Right lobe of liver (tissue), 6 donors: ENCODE measurements around the gene SLC39A2. TPM values are rescaled to one million over a fixed set of nuclear protein-coding genes. Genes with fewer than 3 reads are reported as not detected.

Experiments
- ATAC-seq, 4 donors: fragments of 200-7000 bp; cut with Tn5 transposase; one replicate each; pipeline ENCODE4 v1.9.1; 2020; ENCODE audit warnings: mild to moderate bottlenecking in 4 of 4, moderate library complexity in 4 of 4
- DNase-seq, 3 donors: peaks; one replicate each; pipeline ENCODE4 v3.0.0-alpha.2; 2020
- H3K27ac ChIP-seq, 3 donors: fragments of 200-600 bp; one replicate each; pipeline ENCODE4 v1.8.0; 2022
- H3K27me3 ChIP-seq, 2 donors: fragments of 200-600 bp; one replicate each; pipeline ENCODE4 v1.8.0; 2022
- H3K36me3 ChIP-seq, 4 donors: fragments of 200-600 bp; sonication (generic) in 1 of 4; one replicate each; pipeline versions ENCODE4 v1.5.1 to v1.8.0; 2017 to 2022; ENCODE audit warnings: control low read depth in 1 of 4
- H3K4me1 ChIP-seq, 4 donors: fragments of 200-600 bp; sonication (generic) in 1 of 4; one replicate each; pipeline versions ENCODE4 v1.5.1 to v1.8.0; 2017 to 2022; ENCODE audit warnings: control low read depth in 1 of 4
- H3K4me3 ChIP-seq, 3 donors: fragments of 200-600 bp; one replicate each; pipeline ENCODE4 v1.8.0; 2022
- H3K9me3 ChIP-seq, 4 donors: fragments of 200-600 bp; sonication (generic) in 1 of 4; one replicate each; pipeline versions ENCODE4 v1.5.1 to v1.8.0; 2017 to 2022; ENCODE audit warnings: control low read depth in 1 of 4
- POLR2A ChIP-seq: fragments of 450-650 bp; IDR thresholded peaks from one replicate; pipeline ENCODE4 v1.6.1; 2017; ENCODE audit warnings: antibody characterized with exemption, mild to moderate bottlenecking
- WGBS: methylation state at CpG from one replicate; pipeline ENCODE4 v1.1.6; 2018; ENCODE audit warnings: low coverage, low lambda C conversion rate; ENCODE audit not compliant: insufficient coverage; ENCODE audit errors: missing lambda C conversion rate; 5-methylcytosine and 5-hydroxymethylcytosine counted together
- intact Hi-C, 2 donors: fragments of 100-400 bp; cut with DNase I; formaldehyde crosslinking; loops; one replicate each; pipeline versions ENCODE4 v1.11.2 to v1.14.1; 2022
- total RNA-seq, 6 experiments: library from RNA; depleted of rRNA in 2 of 6; stranded (reverse); fragments of >200 nt in 2 of 6; fragmentation: NEBNext Ultra II Directional in 3 of 6; extraction: Animal tissue kit (Norgen Biotek cat#: 25700) in 3 of 6; gene quantifications; one replicate each; pipeline versions ENCODE4 v1.1.0 to v1.2.4, GENCODE V29; 2016 to 2023
- TF ChIP-seq, protein P1 (sequence below), 4 donors: fragments of 200-600 bp in 3 of 4; fragments of 450-650 bp in 1 of 4; IDR thresholded peaks; one replicate each; pipeline versions ENCODE4 v1.5.1 to v1.8.0; 2016 to 2022; ENCODE audit warnings: antibody characterized with exemption in 4 of 4, mild to moderate bottlenecking in 2 of 4
- donor health status: DM: no; HTN: yes; CAD: no.
- donor health status: DM: no; HTN: no; CAD: no.
- donor health status: DM: no; HTN: no; CAD: no.
- donor health status: DM: no; HTN: yes; CAD: no.
- donor health status: DM: no; HTN: yes; CAD: no.

Gene SLC39A2
- total RNA-seq, 6 experiments from 2014 or later = not detected

DNA sequence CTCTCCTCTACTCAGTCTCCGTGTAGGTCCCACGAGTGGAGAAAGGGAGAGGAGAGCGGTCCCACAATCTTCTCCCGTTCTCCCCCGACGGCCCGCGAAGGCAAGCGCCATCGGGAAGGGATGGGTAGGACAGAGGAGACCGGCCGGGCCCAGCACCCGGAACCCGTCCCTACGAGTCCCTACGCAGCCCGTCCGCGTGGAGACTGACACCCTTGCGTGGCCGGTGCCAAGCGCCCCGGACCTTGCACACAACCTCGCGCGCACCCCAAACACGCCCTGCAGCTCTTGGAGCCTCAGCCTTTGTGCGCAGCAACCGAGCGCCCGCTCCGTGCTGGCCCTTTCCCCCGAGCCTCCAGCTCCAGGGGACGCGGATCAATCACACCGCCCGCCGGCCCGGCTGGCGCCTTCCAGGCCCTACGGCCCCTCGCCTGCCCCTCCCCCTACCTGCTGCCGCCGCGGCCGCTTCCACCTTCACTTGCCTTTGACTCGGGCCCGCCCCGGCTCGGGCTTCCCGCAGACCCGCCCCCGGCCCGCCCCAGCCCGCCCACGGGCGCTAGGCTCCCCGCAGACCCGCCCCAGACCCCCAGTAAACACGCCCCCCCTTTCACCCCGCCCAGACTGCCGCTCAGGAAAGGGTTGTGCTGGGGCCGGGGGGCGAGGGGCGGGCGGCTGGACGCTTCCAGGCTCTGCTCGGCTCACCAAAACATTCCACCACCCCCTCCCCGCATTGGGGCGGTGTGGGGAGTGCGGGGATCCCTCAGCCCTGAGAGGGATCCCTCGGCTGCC is 25.7 kb downstream of the SLC39A2 start, which contains the start of gene NDRG2:
TSS of gene NDRG2 (minus strand) at position 477 of the 786 bp plus-strand sequence. CDS start 1,746 bp downstream, outside the sequence.
- peak; percentile 83 to 88 (median 86) for ATAC-seq
- TF ChIP-seq, protein P1, sequence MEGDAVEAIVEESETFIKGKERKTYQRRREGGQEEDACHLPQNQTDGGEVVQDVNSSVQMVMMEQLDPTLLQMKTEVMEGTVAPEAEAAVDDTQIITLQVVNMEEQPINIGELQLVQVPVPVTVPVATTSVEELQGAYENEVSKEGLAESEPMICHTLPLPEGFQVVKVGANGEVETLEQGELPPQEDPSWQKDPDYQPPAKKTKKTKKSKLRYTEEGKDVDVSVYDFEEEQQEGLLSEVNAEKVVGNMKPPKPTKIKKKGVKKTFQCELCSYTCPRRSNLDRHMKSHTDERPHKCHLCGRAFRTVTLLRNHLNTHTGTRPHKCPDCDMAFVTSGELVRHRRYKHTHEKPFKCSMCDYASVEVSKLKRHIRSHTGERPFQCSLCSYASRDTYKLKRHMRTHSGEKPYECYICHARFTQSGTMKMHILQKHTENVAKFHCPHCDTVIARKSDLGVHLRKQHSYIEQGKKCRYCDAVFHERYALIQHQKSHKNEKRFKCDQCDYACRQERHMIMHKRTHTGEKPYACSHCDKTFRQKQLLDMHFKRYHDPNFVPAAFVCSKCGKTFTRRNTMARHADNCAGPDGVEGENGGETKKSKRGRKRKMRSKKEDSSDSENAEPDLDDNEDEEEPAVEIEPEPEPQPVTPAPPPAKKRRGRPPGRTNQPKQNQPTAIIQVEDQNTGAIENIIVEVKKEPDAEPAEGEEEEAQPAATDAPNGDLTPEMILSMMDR (IDR thresholded peaks at IDR 0.05) = no peak
- TF ChIP-seq POLR2A = peak; percentile 56

DNA sequence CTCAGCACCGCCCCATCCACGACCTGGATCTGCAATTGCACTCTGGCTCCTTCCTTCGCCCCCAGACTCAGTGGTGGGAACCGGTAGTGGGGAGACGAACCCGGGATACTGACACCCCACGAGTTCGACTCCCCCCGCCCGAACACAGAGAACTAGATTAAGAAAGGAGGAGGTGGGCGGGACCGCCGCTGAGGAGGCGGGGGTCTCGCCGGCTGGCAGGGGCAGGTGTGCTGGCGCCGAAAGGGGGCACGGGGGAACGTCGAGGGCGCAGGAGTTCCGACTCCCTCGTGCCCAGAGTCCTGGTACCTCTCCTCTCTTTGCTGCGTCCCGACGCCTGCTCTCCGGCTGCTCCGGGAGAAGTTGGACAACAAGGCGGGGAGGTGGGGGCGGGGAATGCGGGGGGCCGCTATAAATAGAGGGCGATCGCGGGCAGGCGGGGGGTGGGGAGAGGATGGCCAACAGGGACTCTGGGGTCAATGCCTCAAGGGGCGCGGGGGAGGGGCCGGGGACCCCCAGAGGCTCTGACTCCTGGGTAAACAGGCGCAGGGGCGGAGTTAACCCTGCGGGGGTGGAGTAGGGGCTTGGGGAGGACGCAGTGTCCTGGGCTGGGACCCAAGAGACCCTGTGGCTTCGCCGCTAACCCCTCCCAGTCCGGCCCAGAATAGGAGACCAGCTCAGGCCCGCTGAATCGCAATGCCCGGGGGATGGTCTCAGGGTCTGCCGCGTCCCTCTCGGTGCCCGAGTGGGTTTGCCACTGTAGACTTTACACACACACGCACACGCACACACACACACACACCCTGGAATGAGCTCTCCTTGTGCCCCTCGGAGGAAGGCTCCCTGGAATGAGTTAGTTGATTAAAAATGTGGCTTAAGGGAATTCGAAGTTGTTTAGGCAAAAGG is 26.5 kb downstream of the SLC39A2 start:
- intact Hi-C loops = no loop called here
- ATAC-seq (peak; percentile 31 to 41 (median 34)), DNase-seq (peak; percentile 54 to 79 (median 75))
- Histone ChIP-seq H3K4me1 (peaks cover 0 to 8% (median 2%) of the 10 kb centered on the region in 4 donors), H3K27me3 (no peaks in the 10 kb centered on the region), H3K9me3 (no peaks in the 10 kb centered on the region), H3K4me3 (peak overlapping the region; percentile 92 to 100 (median 98)), H3K36me3 (peaks cover 0 to 14% (median 5%) of the 10 kb centered on the region in 4 donors), H3K27ac (peak overlapping the region; percentile 72 to 89 (median 79))
- TF ChIP-seq, protein P1 (IDR thresholded peaks at IDR 0.05) = no peak
- no peak for TF ChIP-seq POLR2A
- 5% methylated on average over 19 of the region's 58 CpGs for WGBS

More for the DNA sequence above, 25.7 kb downstream of the SLC39A2 start, which contains the start of gene NDRG2:
- Histone ChIP-seq H3K9me3 (no peaks in the 10 kb centered on the region), H3K27me3 (no peaks in the 10 kb centered on the region), H3K36me3 (peaks cover 0 to 22% (median 9%) of the 10 kb centered on the region in 4 donors), H3K4me1 (peaks cover 0 to 8% (median 2%) of the 10 kb centered on the region in 4 donors), H3K4me3 (peak within 1 kb of the TSS; percentile 92 to 100 (median 98)), H3K27ac (peak within 1 kb of the TSS; percentile 72 to 89 (median 79))
- peak; percentile 89 to 91 (median 91) for DNase-seq
- intact Hi-C loops = no loop called here
- 0% methylated on average over 14 of the region's 72 CpGs for WGBS

DNA sequence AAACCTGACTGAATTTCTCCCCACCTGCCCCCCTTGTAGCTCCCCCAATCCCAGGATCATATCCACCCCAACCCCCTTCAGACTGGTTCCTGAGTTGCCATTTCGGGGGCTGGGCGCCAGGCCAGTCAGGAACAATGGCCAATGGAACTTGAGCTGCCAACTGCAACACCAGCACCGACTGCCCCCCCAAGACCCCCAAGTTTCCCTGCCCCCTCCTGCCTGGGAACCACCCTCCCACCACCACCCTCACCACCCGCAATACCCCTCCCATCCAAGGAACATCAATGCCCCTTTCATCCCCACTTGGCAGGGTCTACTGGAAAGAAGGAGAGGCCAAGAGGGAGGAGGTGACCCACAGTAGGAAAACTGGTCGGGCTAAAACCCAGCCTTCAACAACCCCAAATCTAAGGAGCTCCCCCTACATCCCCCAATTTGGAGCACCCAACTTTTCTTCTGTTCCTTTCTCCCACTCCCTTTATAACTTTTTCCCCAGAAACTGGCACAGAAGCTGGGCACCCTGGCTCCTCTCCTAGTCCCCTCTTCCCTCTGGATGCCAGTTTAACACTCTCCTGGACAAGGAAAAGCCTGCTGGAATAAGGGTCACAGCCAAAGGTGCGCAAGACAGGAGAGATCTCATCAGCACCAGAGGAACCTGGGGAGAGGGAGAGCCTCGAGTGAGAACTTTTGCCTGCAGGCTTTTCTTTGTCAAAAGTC is 27.3 kb downstream of the SLC39A2 start:
- no peaks in the 10 kb centered on the region for H3K9me3 ChIP-seq
- H3K27me3 ChIP-seq = no peaks in the 10 kb centered on the region
- H3K4me3 ChIP-seq = no peak overlapping the region
- DNase-seq (no peak), ATAC-seq (no peak)
- peaks cover 0 to 8% (median 2%) of the 10 kb centered on the region in 4 donors for H3K4me1 ChIP-seq
- TF ChIP-seq POLR2A = no peak
- intact Hi-C loops = no loop called here
- peaks cover 0 to 6% (median under 1%) of the 10 kb centered on the region in 4 donors for H3K36me3 ChIP-seq
- 65% methylated on average over 6 of the region's 7 CpGs for WGBS
- peak overlapping the region in 2 of 3 donors; percentile 40 to 79 for H3K27ac ChIP-seq

DNA sequence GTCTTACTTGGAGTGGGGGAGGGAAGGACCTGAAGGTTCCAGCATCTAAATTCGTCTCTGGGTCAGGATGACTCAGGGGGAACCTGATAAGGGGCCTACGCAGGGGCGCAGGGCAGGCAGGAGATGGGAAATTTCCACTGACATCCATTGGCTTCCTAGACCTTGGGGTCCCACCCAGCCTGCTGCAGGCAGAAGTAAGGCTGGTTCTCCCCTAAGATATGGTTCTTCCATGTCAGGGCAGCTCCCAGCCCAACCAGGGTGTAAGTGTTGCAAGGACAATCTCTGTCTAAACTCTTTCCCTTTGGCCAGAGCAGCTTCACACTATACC is 27.9 kb downstream of the SLC39A2 start:
- H3K9me3 ChIP-seq = no peaks in the 10 kb centered on the region
- no peaks in the 10 kb centered on the region for H3K27me3 ChIP-seq
- no peak for TF ChIP-seq POLR2A
- TF ChIP-seq, protein P1 (IDR thresholded peaks at IDR 0.05) = no peak
- peaks cover 0 to under 1% (median 0%) of the 10 kb centered on the region in 4 donors for H3K36me3 ChIP-seq
- no CpG with 5 or more reads among the region's 3 CpGs for WGBS
- H3K4me3 ChIP-seq = no peak overlapping the region
- H3K27ac ChIP-seq = no peak overlapping the region
- no peak for ATAC-seq
- DNase-seq = no peak
- intact Hi-C loops = no loop called here
- H3K4me1 ChIP-seq = peaks cover 0 to 8% (median 2%) of the 10 kb centered on the region in 4 donors
